BE2C (cell line): Measurements from ENCODE around the gene AGBL1.

Source experiments
- DNase-seq: peaks from one replicate; pipeline ENCODE4 v3.0.0-alpha.2; 2020
- H3K27me3 ChIP-seq: fragments of 250-450 bp; sonication (Bioruptor Pico); 2 replicates; pipeline ENCODE4 v1.5.1; 2020; ENCODE audit warnings: mild to moderate bottlenecking
- H3K36me3 ChIP-seq: fragments of 250-450 bp; sonication (Bioruptor Pico); 2 replicates; pipeline ENCODE4 v1.5.1; 2020; ENCODE audit warnings: mild to moderate bottlenecking
- H3K4me1 ChIP-seq: fragments of 250-450 bp; sonication (Bioruptor Pico); 2 replicates; pipeline ENCODE4 v1.5.1; 2020
- H3K4me3 ChIP-seq: 2 replicates; pipeline ENCODE4 v1.5.1; 2011; ENCODE audit warnings: low read depth, low read length
- H3K9me3 ChIP-seq: fragments of 250-450 bp; sonication (Bioruptor Pico); 2 replicates; pipeline ENCODE4 v1.5.1; 2020
- TF ChIP-seq, protein P1 (sequence below): IDR thresholded peaks from 2 replicates; pipeline ENCODE4 v1.5.1; 2012; ENCODE audit warnings: mild to moderate bottlenecking, low read depth, low read length

The AGBL1 gene

DNA sequence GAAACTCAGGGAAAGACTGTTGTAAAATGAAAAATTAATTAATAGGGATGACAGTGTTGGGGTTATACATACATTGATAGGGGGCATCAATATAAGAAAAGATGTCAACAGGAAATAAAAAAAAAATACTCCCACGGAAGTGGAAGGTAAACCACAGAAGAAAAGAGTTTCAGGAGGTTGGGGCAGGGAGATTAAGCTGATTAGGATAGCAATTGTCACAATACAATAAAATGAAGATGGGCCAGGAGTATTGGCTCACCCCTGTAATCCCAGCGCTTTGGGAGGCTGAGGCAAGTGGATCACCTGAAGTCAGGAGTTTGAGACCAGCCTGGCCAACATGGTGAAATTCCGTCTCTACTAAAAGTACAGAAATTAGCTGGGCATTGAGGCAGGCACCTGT, 536.1 kb downstream of the AGBL1 start:
- no peaks in the 10 kb centered on the region; the same call in 1 of the 2 replicates for H3K9me3 ChIP-seq
- DNase-seq = no peak
- no peak overlapping the region for H3K4me3 ChIP-seq
- TF ChIP-seq, protein P1, sequence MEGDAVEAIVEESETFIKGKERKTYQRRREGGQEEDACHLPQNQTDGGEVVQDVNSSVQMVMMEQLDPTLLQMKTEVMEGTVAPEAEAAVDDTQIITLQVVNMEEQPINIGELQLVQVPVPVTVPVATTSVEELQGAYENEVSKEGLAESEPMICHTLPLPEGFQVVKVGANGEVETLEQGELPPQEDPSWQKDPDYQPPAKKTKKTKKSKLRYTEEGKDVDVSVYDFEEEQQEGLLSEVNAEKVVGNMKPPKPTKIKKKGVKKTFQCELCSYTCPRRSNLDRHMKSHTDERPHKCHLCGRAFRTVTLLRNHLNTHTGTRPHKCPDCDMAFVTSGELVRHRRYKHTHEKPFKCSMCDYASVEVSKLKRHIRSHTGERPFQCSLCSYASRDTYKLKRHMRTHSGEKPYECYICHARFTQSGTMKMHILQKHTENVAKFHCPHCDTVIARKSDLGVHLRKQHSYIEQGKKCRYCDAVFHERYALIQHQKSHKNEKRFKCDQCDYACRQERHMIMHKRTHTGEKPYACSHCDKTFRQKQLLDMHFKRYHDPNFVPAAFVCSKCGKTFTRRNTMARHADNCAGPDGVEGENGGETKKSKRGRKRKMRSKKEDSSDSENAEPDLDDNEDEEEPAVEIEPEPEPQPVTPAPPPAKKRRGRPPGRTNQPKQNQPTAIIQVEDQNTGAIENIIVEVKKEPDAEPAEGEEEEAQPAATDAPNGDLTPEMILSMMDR = no peak
- no peaks in the 10 kb centered on the region for H3K4me1 ChIP-seq
- no peaks in the 10 kb centered on the region for H3K36me3 ChIP-seq
- no peaks in the 10 kb centered on the region for H3K27me3 ChIP-seq

DNA sequence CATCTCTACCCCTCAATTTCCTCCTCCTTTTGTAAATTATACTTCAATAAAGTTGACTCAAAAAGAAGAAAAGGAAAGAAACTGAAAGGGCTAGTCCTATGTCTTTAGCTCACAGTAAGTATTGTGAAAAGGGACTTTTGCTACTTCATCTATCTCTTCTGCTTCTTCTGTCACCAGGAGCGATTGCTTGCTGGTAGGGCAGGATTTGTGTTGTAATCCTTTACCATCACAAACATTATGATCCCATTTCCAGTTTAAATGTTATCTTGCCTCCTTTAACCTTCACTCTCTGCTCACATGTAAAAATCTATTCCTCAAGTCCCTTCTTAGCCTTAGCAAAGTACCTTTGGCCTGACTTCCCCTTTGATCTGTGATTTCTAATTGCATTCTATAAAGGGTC, 537.1 kb downstream of the AGBL1 start:
- TF ChIP-seq, protein P1 = no peak
- Histone ChIP-seq H3K36me3 (no peaks in the 10 kb centered on the region), H3K4me3 (no peak overlapping the region), H3K9me3 (no peaks in the 10 kb centered on the region; the same call in 1 of the 2 replicates), H3K27me3 (no peaks in the 10 kb centered on the region), H3K4me1 (no peaks in the 10 kb centered on the region)
- DNase-seq = no peak

DNA sequence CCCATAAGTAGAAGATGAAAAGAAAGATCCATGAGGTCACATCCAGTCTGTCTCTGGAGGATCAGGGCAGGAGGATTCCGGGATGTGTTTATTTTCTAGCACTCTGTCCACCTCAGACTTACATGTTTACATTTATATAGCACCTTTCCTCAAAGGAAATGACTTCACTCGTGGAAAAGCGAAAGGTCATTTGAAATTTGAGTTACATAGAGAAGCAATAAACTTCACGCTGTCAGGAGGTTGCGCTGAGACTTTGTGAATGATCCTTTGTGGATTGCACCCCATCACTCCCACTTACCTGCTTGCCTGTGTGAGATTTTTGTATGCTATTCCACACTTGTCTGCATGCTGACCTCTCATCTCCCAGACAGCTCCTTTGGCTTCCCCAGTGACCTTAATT, 540.5 kb downstream of the AGBL1 start:
- Histone ChIP-seq H3K4me3 (no peak overlapping the region), H3K9me3 (no peaks in the 10 kb centered on the region; the same call in 1 of the 2 replicates), H3K27me3 (no peaks in the 10 kb centered on the region), H3K36me3 (no peaks in the 10 kb centered on the region), H3K4me1 (no peaks in the 10 kb centered on the region)
- no peak for DNase-seq
- TF ChIP-seq, protein P1 = no peak

DNA sequence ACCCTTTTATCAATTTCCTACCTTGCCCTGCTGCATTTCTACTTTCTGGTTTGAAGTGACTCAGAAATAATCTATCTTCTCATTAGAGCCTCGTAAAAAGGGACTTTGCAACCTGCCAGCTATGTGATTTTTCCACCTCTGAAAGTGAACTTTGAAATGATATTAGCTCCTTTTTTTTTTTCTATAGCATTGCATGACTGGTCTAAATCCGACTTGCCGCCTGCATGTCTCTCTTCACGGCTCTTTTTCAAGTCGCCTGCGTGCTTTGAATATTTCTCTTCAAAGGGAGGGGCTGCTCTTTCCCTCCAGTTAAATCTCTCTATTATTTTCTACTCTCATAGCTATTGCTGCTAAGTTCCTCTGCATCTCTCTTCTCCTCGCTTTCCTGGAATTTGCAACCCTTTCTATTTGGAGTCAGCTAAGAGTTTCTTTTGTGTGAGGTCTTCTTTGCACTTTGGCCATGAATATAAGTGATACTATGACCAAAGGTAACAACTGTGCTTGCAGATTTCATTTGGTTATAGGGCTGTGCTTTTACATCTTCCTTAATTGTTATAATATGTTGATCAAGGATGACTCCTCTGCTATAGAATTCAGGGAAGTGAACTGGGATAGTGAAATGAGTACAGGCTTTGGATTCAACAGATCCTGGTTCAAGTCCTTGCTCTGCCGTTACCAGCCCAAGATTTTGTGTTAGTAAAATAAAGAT, 541.1 kb downstream of the AGBL1 start:
- no peak for DNase-seq
- no peak overlapping the region for H3K4me3 ChIP-seq
- H3K4me1 ChIP-seq = no peaks in the 10 kb centered on the region
- no peaks in the 10 kb centered on the region for H3K36me3 ChIP-seq
- TF ChIP-seq, protein P1 = no peak
- H3K9me3 ChIP-seq = no peaks in the 10 kb centered on the region; the same call in 1 of the 2 replicates
- H3K27me3 ChIP-seq = no peaks in the 10 kb centered on the region

DNA sequence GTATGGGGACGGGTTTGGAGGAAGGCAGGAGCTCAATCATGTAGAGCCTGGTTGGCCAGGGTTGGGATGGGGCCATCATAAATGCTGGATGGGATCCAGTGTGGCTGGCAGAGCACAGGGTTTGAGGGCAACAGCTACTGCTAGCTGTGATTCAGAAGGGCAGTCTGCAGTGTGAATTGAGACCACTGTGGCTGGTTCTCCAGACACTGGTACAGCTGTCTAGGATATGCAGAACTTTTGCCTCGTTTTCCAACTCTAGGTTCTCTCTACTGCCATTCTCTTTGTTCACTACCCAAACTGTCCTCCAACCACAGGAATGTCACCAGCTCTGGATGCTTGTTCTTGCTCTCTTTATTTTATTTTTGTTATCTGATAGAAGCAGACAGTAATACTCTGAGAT, 543.6 kb downstream of the AGBL1 start:
- Histone ChIP-seq H3K4me1 (no peaks in the 10 kb centered on the region), H3K36me3 (no peaks in the 10 kb centered on the region), H3K4me3 (no peak overlapping the region), H3K9me3 (no peaks in the 10 kb centered on the region; the same call in 1 of the 2 replicates), H3K27me3 (no peaks in the 10 kb centered on the region)
- TF ChIP-seq, protein P1 = no peak
- DNase-seq = no peak

DNA sequence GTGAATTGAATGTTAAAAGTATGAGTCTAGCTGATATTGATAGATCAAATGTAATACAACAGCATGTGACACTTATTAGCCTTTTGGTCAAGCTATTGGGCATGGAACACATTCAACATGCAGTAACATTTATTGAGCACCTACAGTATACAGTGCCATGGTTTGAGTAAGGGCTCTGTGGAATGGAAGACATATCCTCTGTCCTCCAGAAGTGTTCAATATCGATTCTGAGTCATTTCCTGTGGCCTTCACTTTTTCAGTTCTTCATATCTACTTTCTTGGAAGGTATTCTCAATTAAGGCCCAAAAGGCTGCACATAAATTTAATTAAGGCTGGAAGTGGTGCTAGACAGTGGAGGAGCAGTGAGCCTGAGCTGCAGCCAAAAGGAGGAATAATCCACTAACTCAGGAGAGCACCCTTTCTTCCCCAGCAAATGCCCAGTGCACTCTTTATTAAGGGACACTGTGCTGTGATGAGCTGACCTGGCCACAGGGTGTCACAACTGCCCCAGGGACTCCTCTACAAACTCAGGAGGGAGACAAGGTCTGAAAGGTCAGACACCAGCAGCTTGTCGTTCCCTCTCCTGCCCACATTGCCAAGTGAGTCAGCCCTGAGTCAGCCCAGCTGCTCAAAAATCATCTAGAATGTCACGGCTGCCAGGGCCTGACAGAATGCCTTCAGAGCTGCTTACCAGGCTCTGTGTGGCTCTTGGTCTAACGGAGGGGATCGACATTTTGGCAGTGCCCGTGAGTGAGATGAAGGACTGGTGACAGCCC, 544.8 kb downstream of the AGBL1 start:
- H3K4me3 ChIP-seq = no peak overlapping the region

More for the DNA sequence above, 544.8 kb downstream of the AGBL1 start:
- Histone ChIP-seq H3K9me3 (no peaks in the 10 kb centered on the region; the same call in 1 of the 2 replicates), H3K36me3 (no peaks in the 10 kb centered on the region), H3K27me3 (no peaks in the 10 kb centered on the region), H3K4me1 (no peaks in the 10 kb centered on the region)
- peak; percentile 49 for DNase-seq
- TF ChIP-seq, protein P1 = peak; percentile 26
